ENCODE measurements around the gene PDHB.

GRCh38 chr3:58408906-58409305, 24.7 kb downstream of the PDHB start:
- TF ChIP-seq CTCF (IDR thresholded peaks at IDR 0.05 in 8 of 11, conservative IDR thresholded peaks at IDR 0.05 in 3 of 11) (no peak), POLR2A (IDR thresholded peaks at IDR 0.05) (no peak), POLR2AphosphoS5 (IDR thresholded peaks at IDR 0.05) (no peak)

All from spleen (tissue), 7 donors.